GM18858 (cell line): ENCODE data around the gene PVALEF.

Experiments used
- ATAC-seq: cut with Tn5 transposase; IDR thresholded peaks from one replicate; pipeline ENCODE4 v1.9.1; 2021; ENCODE audit not compliant: unreplicated experiment

The PVALEF gene

DNA sequence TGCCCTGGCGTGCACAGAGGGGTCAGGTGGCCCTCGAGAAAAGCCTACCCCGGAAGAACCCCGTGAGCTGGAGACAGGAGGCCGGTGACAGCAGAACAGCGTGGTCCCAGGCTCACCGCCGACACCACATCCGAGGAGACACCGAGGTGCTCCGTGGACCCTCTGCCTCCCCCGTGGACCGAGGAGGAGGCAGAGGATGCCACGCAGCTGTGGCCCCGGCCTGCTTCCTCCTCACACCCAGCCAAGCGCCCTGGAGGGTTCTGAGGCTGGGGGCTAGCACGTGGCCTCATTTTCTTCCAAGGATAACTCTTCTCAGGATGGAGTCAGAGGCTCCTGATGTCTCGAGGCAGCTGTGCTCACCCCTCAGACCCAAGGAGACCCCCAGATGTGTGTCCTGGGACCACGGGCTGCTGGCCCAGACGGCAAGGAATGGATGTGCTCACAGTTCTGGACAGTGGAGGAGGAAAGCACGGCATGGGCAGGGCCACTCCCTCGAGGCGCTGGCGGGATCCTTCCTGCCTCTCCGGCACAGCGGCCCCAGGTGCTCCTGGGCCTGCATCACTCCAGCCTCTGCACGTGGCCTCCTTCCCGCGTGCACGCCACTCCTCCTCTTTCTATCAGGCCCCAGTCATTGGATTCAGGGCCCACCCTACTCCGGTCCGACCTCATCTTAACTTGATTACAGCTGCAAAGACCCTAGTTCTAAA is 4.4 kb upstream of the PVALEF start:
- no peak for ATAC-seq

DNA sequence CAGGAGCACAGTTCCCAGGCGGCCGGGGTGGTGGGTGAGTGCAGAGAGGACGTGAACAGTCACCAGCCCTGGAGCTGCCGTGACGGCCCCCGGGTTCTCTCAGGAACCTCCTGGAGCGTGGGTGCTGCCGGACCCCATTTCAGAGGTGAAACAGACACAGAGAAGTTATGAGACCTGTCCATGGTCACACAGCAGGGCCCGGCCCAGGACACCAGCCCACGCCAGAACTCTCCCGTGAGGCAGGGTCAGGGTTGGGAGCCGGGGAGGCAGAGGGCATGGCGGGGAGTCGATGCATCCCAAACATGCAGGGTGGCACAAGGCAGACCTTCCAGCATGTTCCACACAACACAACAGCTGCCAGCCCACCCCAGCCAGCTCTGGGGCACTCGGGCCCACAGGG is 3.8 kb upstream of the PVALEF start:
- no peak for ATAC-seq

DNA sequence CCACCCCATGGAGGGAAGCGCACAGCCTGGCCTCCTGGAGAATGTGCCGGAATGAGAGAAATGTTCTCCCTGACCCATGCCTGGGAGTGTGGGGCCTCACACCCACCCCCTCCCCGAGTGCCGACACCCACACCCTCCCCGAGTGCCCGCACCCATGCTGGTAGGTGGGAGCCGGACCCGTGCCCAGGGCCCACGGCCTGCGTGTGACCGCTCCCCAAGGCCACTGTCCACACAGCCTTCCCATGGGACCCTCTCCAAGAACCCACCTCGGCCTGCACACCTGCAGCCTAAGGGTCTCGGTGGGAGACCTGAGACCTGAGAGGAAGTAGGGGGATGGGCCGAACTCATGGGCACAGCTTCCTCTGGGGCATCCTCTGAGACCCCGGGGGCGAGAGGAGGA is 3.3 kb upstream of the PVALEF start:
- no peak for ATAC-seq

DNA sequence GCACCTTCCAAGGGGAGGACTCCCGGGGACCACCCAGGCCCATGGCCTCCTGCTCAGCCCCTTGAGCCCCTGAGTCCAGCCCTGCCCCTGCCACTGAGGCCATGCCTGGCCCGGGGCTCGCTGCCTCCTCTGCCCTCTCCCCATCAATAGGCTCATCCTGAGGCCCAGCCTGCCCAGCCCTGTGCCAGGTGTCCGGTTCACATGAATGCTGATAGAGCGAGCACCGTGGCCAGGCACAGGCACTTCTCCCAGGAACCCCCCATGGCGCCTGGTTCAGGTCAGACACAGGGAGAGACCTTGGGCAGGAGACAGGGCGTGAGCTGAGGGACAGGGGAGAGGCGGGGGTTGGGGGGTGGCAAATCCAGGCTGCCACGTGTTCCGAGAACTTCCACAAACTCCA is 2.8 kb upstream of the PVALEF start:
- no peak for ATAC-seq

DNA sequence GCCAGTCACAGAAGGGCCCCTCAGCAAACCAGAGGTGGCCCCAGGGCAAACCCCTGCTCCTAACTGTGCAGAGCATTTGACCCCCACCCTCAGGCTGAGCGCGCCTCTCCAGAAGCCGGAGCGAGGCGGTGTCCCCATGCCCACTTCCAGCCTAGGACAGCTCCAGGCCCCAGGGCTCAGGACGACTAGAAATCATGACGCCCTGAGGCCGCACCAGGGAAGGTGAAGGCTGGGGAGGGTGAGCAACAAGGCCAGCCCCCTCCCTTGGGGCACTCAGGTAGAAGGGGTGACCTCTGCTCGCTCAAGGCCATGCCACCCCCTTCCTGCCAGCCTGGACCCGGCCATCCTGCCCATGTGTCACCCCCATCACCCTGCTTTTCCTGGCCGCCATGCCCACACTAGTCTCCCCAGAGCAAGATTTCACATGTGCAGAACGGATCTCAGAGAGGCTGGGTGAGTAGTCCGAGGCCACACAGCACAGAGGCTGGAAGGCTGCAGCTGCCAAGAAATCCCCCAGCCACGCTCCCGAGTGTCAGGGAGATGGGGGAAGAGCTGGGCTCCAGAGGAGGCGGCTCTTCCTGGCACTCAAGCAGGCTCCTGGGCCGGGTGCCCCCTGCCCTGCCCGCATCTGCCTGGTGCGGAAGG is 2.1 kb upstream of the PVALEF start:
- no peak for ATAC-seq

DNA sequence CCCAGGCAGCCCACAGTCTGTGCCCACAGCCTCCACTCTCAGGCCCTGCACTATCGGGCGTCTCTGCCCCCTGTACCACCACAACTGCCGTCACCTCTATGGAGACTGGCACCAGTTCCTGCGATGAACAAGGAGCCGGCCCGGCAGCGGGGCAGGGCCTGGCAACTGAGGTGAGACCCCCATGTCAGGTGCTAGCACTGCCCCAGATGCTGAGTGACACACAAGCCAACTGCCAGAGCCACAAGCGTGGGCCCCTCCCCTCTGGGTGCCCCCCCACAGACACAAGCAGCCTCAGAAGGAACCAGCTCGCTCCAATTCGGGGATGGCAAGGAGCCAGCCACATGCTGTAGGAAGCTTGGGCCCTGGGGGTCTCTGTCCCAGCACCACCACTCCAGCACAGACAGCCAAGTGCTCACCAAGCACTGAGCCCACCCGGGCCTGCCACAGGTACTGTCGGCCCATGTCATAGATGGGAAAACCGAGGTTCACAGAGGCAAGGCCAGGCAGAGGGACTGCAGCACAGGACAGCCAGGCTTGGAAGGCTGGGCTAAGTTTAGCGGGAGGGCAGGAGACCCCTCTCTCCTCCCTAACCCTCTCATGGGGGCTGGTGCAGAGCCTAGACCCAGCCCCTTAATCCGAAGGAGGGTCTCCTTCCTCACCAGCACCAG is 1.5 kb upstream of the PVALEF start:
- ATAC-seq = no peak

DNA sequence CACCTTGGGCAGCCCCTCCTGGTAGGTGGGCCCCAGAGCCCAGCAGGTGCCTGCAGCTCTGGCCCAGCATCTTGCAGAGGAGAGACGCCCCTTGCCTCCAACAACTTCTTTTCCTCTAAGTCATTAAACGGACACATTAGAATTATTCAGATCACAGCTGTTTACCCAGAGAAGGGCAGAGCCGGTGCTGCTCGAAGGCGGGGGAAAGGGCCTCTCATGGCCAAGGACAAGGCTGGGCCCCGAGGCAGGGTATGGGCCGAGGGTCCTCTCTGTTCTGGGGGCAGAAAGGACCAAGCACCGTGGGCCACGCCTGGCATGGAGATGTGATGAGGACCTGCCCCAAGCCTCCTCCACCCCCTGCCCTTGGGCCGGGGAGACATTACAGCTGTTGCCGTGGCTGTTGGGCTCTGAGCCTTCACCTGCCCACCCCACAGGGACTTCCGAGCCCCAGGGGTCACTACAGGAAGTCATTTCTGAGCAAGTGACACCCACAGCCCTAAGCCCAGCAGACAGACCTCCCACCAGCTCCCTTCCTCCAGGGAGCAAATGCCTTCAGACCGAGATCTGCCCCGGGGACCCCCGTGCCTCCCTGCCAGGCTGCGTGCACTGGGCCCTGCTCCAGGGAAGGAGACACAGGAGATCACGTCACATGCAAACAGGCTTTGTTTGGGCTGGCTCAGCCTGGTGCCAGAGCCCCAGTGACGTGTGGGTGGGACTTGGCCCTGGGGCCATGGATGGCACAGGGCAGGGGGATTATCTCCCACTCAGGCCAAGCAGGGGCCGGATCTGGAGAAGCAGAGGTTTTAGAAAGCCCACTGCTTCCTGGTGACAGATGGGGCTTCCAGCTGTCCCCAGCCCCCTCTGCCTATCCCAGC is 699 bp upstream of the PVALEF start:
- no peak for ATAC-seq

DNA sequence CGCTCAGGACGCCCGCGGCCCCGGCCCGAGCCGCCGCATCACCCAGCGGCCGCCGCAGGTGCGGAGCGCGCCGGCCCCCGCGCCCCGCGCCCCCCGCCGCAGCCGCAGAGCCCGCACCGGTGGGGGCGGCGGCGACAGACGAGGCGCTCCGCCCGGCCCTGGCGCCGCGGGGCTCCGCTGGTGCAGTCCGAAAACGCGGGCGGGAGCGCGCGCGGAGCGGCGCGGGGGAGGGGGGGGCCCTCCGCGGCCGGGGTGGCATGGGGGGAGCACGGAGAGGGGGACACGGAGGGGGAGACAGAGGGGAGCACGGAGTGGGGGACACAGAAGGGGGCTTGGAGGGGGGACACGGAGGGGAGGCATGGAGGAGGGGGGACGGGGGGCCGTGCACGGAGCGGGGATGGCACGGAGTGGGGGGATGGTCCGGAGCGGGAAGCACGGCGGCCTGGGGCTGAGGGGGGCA is 756 bp downstream of the PVALEF start, which contains the start of gene AATK:
AATK (minus strand) TSS at position 189 of the 460 bp plus-strand sequence. CDS start 229 bp downstream, outside the sequence.
- no peak for ATAC-seq

DNA sequence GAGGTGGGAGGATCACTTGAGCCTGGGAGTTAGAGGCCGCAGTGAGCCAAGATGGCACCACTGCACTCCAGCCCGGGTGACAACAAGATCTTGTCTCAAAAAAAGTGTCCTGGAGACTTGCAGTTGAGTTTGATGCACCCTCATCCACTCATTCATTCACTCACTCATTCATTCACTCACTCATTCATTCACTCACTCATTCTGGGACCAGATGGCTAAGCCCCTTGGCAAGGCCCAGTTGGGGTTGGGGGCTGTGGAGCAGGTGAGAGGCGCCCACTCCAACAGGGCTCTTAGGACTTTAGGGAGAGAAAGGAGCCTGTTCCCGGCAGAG is 1.9 kb downstream of the PVALEF start:
- no peak for ATAC-seq

DNA sequence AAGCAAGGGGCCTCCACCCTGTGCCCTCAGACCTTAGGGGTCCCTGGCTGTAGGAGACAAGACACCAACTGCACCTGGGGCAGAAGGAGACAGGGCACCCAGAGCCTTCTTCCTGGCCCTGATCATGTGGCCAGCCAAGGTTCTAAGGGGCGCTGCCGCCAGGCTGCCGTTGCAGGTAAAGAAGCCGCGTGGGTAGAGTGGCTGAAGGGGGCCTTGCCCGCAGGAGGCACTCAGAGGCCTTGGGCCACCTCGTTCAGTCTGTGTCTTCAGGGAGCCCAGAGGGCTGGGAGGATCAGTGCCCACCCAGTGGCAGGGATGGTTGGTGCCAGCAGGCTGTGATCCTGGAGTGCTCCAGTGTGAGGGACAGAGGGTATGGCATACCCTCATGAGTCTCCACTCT is 2.3 kb downstream of the PVALEF start:
- no peak for ATAC-seq

DNA sequence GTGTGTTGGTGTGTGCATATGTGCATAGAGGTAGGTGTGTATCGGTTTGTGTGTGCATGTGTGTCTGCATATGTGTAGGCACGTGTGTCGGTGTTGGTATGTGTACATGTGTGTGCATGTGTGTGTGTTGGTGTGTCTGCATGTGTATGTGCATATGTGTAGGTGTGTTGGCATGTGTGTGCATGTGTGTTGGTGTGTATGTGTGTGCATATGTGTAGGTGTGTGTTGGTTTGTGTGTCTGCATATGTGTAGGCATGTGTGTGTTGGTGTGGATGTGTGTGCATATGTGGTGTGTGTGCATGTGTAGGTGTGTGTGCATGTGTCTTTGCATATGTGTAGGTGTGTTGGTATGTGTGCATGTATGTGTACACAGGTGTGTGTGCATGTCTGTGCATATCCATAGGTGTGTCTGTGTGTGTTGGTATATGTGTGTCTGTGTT is 4.6 kb downstream of the PVALEF start:
- no peak for ATAC-seq

DNA sequence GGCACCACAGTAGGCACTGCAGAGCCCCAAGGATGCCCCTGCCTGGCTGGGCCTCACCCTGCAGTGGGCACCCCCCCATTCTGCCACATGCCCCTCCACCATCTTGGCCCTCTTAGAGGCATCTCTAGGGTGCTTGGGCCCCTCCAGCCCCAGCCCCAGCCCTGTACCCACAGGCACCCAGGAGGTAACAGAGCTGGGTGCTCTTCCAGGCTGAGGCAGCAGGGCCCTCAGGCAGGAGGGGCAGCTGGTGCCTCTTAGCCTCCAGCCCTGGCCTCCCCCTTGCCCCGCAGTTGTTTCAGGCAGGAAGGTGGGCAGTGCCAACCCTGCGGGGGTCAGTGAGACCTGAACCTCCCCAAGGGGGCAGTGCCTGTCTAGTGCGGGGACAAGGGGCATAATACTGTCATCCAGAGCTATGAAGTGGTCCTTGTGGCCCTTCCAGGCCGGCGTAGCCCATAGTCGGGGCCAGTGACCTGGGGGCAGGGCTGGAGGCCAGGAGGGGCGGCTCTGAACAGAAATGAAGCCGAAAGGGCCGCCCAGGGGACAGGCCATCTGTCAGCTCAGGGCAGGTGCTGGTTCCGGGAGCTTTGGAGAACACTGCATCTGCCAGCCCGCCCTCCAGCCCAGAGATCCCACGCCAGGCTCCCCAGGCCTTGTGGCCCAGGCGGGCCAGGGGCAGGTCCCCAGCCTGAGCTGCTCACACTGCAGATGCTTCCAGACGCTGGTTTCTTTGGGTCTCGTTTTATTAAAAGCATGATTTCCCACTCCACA is 5.6 kb downstream of the PVALEF start:
- no peak for ATAC-seq

DNA sequence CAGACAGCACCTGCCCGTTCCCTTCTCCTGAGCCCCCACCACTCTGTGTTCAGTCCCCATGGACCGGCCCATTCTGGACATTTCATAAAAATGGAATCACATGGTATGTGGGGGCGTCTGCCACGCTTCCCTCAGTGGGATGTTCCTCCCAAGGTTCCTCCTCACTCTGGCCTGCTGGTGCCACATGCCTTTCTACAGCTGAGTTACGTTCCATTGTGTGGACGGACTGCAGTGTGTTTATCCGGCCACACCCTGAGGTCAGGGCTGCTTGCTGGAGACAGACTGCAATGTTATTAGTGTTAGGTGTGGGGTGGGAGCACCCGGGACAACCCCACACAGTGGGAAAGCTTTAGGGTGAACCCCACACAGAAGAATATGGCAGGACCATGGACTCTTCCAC is 6.6 kb downstream of the PVALEF start:
- no peak for ATAC-seq

DNA sequence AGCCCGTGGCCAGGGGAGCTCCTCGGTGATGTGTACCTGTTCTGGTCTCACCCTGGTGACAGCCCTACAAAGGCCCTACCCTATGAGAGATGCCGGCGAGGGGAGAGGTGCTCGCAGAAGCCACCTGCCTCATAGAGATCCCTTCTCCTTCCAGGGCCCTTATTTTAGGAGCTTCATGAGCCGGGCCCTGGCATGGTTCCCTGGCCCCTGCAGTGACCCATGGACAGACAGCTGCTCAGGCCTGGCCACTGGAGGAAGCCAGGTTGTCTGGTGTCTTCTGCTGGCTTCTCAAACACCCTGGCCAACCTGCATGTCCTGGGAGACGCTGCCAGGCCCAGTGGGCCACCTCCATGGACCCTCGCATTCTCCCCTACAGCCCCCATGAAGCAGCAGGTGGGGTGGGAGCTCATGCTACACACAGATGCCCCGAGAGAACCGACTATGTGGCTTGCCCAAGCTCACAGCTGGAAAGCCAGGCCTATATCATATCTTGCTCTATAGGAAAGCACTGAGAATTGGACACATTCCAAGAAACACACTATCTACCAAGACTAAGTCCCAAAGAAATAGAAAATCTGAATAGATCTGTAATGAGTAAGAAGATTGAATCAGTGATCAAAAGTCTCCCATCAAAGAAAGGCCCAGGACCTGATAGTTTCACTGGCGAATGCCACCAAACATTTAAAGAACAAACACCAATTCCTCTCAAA is 7.9 kb downstream of the PVALEF start:
- no peak for ATAC-seq

DNA sequence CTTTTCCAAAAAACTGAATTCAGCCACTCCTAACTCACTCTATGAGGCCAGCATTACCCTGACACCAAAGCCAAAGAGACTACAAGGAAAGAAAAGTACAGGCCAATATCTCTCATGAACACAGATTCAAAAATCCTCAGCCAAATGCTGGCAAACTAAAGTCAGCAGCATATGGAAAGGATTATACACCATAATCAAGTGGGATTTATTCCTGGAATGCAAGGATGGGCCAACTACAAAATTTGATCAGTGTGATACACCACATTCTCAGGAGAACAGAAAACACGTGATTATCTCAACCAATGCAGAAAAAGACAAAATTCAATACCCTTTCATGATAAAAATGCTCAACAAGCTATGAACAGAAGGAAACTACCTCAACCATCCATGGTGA is 8.5 kb downstream of the PVALEF start:
- ATAC-seq = no peak

DNA sequence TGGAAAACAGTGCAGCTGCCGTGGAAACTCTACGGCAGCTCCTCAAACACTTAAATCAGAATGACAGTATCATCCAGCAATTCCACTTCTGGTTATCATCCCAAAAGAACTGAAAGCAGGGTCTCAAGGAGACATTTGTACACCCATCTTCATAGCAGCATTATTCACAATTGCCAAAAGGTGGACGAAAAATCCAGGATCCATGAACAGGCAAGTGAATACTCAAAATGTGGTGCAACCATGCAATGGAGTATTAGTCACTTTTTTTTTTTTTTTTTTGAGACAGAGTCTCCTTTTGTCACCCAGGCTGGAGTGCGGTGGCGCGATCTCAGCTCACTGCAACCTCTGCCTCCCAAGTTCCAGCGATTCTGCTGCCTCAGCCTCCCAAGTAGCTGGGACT is 11.4 kb downstream of the PVALEF start:
- ATAC-seq = no peak

DNA sequence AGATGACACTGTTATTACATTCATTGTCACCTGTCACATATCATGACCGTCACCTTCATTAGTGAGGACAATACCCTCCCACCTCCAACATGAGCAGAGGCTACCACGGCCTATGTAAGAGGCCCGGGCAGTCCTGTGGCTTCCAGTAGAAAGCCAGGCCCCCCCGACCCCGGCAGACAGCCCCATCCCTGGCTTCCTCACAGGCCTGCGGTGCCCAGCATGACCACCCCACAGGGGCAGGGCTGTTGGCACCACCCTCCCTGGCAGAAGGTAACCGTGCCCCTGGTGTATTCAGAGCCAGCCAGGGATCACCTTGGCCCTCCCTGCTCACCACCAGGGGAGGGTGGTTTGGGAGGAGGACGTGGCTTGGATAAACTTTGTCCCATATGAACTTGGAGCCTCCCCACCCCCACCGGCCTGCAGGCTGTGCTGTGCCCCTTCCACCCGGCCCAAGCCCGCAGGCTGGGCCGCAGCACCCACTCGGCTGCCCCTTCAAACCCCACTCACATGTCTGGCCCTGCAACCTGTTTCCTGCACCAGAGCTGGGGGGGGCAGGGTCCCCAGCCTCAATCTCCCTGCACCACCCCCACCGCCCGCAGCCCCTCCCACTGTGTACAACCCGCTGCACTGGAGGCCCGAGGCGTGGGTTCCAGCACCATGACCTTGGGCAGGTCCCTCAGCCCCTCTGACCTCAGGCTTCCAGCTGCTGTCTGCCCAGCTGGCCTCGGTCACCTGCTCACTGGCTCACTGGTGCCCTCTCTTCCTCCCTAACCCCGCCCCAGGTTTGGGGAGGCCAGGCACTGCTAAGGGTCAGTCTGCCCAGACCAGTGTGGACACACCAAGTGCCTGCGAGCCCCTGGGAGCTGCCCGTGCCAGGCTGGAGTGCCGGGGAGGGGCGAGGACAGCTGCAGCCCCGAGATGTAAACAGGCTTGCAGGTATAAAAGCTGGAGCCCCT is 13.1 kb downstream of the PVALEF start:
- no peak for ATAC-seq

DNA sequence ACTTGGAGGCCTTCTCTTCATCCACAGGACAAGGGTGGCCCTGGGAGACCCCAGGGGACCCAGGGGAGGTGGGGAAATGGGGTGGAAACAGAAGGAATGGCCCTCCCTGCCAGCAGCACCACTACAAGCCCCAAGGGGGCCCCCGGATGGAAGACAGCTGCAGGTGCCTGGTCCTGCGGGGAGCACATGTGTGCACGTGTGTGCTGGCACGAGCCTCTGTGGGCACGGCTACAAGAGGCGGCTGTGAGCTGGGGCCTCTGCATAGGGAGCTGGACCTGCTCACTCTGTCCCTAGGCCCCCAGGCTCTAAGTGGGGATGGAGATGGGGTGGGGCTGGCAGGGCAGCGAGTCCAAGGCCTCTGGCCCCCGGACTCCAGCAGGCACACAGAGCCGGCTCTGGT is 13.9 kb downstream of the PVALEF start:
- no peak for ATAC-seq

DNA sequence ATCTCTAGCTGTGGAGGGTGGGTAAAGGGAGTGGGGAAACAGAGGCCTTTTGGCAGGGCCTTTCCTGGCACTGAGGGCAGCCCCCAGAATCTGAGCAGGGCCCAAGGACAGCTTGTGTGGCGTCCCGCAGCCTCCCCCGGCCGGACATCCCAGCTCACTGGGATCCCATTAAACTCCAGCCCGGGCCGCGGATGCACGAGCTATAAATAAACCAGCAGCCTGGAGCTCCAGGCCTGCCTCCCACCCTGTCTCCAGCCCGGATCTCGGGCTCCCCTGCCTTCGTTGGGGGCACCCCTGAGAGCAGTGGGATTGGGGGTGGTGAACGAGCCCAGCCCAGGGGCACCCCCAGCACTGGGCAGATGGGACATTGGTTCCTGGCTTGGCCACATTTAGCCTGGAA is 14.6 kb downstream of the PVALEF start:
- no peak for ATAC-seq
